GM19023 (cell line): ENCODE results near the gene SIRPB2.

Experiments
- ATAC-seq: cut with Tn5 transposase; IDR thresholded peaks from one replicate; pipeline ENCODE4 v1.9.1; 2021; ENCODE audit warnings: mild to moderate bottlenecking, moderate library complexity; ENCODE audit not compliant: unreplicated experiment

The SIRPB2 gene

GRCh38 chr20:1491281-1491840 is at the start of gene SIRPB2:
Gene SIRPB2, minus strand, starts transcription at chr20:1491420. Its CDS starts 61 bp downstream, at chr20:1491359.
- no peak for ATAC-seq

- ATAC-seq = no peak
Observed at GRCh38 chr20:1539816-1540419, 48.7 kb upstream of the SIRPB2 start.

GRCh38 chr20:1538655-1539054 is 47.4 kb upstream of the SIRPB2 start:
- ATAC-seq = no peak

- ATAC-seq = no peak
Observed at GRCh38 chr20:1537731-1538058, 46.5 kb upstream of the SIRPB2 start.

- ATAC-seq = no peak
Observed at GRCh38 chr20:1536893-1537730, 45.9 kb upstream of the SIRPB2 start.

GRCh38 chr20:1535420-1536175 is 44.4 kb upstream of the SIRPB2 start:
- ATAC-seq = peak; percentile 86

- no peak for ATAC-seq
Observed at GRCh38 chr20:1534526-1534925, 43.3 kb upstream of the SIRPB2 start.

GRCh38 chr20:1533059-1533458 is 41.8 kb upstream of the SIRPB2 start:
- ATAC-seq = no peak

- no peak for ATAC-seq
Observed at GRCh38 chr20:1528811-1529210, 37.6 kb upstream of the SIRPB2 start.

- no peak for ATAC-seq
Observed at GRCh38 chr20:1527923-1528322, 36.7 kb upstream of the SIRPB2 start.

GRCh38 chr20:1526896-1527295 is 35.7 kb upstream of the SIRPB2 start:
- ATAC-seq = no peak

- ATAC-seq = no peak
Observed at GRCh38 chr20:1526310-1526709, 35.1 kb upstream of the SIRPB2 start.

GRCh38 chr20:1524004-1524403 is 32.8 kb upstream of the SIRPB2 start:
- ATAC-seq = no peak

GRCh38 chr20:1517010-1517409 is 25.8 kb upstream of the SIRPB2 start:
- ATAC-seq = no peak

GRCh38 chr20:1513801-1514200 is 22.6 kb upstream of the SIRPB2 start:
- no peak for ATAC-seq

GRCh38 chr20:1509237-1509636 is 18.0 kb upstream of the SIRPB2 start:
- ATAC-seq = no peak

GRCh38 chr20:1508574-1508973 is 17.4 kb upstream of the SIRPB2 start:
- no peak for ATAC-seq

- ATAC-seq = no peak
Observed at GRCh38 chr20:1507276-1507675, 16.1 kb upstream of the SIRPB2 start.

- no peak for ATAC-seq
Observed at GRCh38 chr20:1505871-1506270, 14.7 kb upstream of the SIRPB2 start.

- no peak for ATAC-seq
Observed at GRCh38 chr20:1505361-1505760, 14.1 kb upstream of the SIRPB2 start.

GRCh38 chr20:1503564-1504227 is 12.5 kb upstream of the SIRPB2 start:
- ATAC-seq = peak; percentile 98
